Activated naive CD4-positive, alpha-beta T cell (primary cell): ENCODE data around the gene PPP1R8.
A peak's percentile ranks its signal among the peaks of the same experiment; 100 is the strongest.

Experiments used
- DNase-seq, 4 experiments: peaks; one replicate each; lab custom pipeline; 2025; lab: John Stamatoyannopoulos, UW

The PPP1R8 gene

DNA sequence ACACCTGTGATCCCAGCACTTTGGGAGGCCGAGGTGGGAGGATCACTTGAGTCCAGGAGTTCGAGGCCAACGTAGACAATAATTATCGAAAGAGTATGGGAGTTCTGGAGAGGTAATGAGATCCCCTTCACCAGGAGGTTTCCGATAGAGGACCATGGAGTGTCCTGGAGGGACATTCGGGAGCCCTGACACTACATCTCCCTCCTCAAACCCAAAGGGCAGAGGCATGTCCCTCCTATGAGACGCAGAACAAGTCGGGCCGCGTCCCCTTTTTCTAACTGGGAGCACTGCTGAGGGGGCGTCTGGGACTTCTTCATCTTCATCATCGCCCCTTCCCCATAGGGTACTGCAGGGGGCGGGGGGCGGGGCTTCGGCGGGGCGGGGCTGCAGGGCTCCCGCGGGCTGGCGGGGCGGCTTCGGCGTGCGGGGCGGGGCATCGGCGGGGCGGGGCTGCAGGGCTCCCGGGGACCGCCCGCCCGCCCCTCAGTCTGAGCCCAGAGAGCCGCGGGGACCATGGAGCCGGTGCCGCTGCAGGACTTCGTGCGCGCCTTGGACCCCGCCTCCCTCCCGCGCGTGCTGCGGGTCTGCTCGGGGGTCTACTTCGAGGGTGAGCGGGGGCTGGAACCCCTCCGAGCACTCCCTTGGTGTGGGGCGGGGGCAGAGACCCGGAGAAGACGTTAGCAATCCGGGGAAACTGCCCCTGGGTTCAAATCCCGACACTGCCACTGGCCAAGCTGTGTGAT lies 41.6 kb downstream of the PPP1R8 start, which contains the start of gene THEMIS2:
Gene THEMIS2, plus strand, starts transcription at position 486 of the 743 bp plus-strand sequence. Its CDS starts 28 bp downstream, at position 514.
- DNase-seq, result peak; percentile 37 to 84 (median 62)

DNA sequence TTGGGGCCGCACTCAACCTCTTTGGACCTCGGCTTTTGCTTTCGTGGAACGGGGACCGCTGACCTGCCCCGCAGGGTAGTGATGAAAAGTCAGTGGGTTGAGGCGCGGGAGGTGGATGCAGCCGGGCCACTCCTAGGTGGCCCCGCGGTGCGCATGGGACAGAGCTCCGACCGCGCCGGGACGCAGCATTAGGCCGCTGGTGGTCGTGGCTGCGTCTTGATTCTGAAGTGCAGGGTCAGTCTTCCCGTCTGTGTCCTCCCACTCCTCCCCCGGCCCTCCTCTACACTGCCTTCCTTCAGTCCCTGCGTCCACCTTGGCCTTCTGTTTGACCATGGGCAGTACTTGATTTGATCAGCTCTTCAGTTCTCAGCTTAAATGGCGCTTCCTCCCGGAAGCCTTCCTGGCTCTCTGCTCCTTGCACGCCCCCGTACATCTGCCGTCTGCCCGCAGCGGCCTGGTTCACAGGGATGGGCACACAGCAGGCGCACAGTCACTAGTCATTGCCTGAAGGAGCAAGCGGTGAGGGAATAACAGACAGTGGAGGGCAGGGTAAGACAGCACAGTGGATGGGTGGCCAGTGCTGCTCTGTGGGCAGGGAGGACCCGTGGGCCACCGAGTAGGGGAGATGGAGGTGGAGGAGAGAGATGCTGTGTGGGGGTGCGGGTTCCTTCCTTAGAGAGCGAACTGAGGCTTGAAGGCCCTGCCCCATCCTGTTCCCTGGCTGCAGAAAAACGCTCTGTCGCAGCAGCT lies 42.4 kb downstream of the PPP1R8 start:
- DNase-seq, result peak in 1 of 4 experiments; percentile 14

DNA sequence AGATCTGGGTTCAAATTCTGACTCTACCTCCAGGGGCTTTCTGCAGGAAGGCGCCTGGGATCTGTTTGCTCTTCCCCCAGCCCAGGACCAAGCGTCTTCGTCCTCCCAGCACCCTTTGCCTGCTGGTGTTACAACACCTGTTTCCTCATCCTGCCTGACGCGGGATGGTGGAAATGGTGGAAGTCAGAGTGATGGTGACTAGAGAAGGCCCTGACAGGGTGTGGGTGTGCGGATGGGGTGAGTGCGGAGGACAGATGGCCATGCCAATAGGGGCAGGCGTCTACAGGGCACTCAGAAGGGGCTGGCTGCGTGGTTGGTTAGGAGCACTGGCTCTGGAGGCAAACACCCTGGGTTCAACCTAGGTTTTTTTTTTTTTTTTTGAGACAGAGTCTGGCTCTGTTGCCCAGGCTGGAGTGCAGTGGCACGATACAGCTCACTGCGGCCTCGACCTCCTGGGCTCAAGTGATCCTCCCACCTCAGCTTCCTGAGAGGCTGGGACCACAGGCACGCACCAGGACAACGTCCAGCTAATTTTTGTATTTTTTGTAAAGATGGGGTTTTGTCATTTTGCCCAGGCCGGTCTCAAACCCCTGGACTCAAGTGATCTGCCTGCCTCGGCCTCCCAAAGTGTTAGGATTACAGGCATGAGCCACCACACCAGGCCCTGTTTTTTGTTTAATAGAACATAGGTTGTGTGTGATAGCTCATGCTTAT lies 43.2 kb downstream of the PPP1R8 start:
- no peak for DNase-seq

DNA sequence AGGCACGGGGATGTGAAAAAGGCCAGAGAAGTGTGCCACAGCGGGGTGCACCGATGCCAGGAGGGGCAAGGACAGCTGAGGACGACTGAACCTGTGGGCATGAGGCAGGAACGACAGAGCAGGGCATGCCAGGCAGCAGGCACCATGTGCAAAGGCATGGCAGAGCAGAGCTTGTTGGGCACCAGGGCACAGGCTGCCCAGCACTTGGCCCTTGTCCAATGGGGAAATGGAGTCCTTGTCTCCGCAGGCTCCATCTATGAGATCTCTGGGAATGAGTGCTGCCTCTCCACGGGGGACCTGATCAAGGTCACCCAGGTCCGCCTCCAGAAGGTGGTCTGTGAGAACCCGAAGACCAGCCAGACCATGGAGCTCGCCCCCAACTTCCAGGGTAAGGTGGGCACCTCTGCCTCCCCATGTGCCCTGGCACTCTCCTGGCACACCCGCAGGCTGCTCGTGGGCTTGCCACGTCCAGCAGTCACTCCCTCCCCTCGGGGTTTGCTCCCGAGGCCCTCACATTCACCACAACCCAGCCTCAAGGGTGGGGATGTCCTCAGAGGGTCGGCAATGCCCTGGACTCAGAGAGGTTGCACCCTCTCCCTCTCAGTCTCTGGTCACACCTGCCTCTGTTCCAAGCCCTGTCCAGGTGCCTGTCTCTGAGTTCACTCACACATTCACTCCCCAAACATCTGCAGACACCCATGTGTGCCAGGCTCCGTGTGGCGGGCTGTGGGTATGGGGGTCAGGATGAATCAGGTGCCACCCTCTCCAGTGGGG lies 45.9 kb downstream of the PPP1R8 start:
- no peak for DNase-seq

DNA sequence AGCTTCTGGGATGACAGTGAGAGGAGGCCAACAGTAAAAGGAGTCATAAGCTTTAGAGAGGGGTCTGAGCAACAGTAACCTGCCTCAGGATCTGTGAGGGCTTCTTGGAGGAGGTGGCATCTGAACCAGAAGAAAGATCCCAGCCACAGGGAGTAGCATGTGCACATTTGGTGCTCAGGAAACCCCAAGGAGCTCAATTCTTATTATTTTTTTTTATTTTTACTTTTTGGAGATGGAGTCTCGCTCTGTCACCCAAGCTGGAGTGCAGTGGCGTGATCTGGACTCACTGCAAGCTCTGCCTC lies 46.5 kb downstream of the PPP1R8 start:
- DNase-seq, result no peak

DNA sequence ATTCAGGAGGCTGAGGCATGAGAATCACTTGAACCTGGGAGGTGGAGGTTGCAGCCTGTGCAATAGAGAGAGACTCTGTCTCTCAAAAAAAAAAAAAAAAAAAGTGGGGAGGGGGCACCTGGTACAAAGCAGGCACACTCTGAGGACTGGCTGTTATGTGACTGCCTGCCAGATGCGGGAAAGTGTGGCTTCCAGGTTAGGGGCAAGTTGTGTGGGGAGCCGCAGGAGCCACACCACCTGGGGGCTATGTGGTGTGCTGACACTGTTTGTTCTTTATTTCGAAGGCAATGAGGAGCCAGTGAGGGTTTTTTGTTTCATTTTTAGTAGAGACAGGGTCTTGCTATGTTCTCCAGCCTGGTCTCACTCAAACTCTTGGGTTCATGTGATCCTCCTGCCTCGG lies 47.5 kb downstream of the PPP1R8 start:
- no peak for DNase-seq

DNA sequence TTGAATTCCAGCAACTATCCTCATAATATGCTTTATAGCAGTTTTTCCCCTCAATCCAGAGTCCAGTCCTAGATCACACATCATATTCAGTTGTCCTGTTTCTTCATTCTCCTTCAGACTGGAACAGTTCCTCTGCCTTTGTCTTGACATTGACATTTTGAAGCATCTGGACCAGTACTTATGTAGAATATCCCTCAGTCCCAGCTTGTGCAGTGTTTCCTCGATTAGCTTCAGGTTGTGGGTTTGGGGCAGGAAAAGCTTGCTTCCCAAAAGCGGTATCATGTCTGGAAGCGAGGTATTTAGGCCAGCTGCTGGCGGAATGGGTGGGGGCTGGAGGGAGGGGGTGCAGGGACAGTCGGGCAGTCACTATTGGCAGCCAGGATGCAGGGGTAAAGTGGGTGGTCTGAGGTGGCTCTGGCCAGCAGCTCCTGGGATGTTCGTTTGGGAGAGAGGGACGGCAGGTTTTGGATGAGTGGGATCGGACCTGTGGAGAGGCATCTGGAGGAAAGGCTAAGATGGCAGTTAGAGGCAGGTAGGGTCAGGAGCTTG lies 48.3 kb downstream of the PPP1R8 start:
- no peak for DNase-seq

DNA sequence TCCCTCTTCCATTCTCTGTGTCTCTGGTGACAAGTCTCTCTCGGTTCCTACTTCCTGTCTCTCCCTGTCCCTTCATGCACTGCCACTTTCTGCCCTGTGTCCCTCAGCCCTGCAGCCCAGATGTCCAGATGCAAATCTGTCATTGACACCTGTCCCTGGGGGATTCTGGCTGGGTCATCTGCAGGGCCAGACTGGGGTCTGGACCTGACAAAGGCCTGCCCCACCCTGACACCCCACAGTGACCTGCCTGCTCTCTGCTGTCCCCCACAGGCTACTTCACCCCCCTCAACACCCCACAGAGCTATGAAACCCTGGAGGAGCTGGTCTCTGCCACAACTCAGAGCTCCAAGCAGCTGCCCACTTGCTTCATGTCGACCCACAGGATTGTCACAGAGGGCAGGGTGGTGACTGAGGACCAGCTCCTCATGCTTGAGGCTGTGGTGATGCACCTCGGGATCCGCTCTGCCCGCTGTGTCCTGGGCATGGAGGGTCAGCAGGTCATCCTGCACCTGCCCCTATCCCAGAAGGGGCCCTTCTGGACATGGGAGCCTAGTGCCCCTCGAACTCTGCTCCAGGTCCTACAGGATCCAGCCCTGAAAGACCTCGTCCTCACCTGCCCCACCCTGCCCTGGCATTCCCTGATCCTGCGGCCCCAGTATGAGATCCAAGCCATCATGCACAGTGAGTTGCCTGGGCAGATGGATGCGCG lies 48.9 kb downstream of the PPP1R8 start:
- no peak for DNase-seq

DNA sequence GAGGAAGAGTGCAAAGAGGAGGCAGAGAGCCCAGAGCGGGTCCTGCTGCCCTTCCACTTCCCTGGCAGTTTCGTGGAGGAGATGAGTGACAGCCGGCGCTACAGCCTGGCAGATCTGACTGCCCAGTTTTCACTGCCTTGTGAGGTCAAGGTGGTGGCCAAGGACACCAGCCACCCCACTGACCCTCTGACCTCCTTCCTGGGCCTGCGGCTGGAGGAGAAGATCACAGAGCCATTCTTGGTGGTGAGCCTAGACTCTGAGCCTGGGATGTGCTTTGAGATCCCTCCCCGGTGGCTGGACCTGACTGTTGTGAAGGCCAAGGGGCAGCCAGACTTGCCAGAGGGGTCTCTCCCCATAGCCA lies 51.9 kb downstream of the PPP1R8 start:
- DNase-seq, result no peak

DNA sequence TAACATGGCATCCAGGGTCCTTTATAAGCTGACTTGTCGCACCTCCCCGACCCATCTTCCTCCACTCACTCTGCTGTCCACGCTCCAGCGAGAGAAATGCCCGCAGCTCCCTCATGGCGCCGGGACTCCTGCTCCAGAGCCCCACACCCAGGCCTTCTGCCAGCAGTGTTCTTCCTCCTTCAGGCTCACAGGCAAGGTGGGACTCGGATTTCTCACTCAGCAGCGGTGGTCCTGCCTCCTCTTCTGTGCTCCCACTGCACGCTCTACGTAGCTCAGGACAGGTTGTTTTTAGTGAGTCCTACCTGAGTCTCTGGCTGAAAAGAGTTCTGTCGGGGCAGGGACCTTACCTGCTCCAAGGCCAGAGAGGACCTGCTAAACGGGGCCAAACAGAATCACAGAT lies 53.0 kb downstream of the PPP1R8 start:
- DNase-seq, result no peak

DNA sequence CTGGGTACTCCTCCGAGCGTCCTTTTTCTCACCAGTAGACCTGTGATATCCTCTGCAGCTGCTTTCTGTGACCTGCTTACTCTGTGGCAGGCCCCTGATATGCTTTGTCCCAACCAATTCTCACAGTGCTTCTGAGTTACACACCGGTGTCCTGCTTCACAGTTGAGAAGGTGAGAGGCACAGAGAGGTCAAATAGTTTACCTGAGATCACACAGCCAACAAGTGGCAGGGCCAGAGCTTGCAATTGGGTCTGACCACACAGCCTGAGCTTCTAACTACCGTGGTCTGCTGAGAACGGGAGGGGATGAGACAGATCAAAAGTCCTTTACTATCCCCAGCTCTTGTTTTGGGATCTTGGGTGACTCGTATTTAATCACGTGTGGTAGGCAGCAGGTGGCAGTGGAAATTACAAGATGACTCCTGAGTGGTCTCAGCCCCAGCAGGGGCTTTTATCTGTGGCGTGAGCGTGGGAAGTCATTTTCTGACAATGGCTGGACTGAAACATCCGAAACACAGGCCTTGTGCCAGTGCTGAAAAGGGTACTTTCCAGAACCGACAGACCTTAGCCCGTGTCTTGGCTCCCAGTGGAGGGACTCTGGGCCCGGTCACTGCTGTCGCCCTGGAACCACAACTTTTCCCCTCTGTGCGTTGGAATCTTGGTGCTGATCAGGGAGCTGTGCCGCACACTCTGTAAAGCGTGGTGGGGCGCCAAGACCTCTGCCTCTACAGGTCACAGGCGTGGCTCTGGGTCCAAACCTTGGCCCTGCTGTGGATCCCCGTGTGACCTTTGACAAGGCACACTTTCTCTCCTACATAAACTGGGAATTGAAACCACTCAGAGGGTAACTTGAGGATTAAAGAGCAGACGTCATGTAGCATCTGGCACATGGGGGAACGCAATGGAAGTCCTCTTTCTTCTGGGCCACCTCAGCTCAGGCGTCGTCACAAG lies 53.7 kb downstream of the PPP1R8 start:
- no peak for DNase-seq

DNA sequence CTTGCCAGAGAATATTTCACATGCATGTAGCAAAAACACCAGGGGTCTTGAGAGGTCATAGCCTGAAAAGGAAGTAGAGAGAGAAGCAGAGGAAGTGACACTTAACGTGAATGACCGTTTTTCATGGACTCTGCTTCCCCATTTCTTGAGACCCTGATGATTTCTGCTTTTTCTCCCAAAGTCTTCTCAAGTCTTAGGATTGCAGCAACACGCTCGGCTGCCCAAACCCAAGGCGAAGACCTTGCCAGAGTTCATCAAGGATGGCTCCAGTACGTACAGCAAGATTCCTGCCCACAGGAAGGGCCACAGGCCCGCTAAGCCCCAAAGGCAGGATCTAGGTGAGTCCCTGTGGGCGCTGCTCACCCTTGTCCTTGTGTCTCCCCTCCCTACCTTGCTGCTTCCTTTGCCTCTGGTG lies 54.5 kb downstream of the PPP1R8 start:
- DNase-seq, result no peak

DNA sequence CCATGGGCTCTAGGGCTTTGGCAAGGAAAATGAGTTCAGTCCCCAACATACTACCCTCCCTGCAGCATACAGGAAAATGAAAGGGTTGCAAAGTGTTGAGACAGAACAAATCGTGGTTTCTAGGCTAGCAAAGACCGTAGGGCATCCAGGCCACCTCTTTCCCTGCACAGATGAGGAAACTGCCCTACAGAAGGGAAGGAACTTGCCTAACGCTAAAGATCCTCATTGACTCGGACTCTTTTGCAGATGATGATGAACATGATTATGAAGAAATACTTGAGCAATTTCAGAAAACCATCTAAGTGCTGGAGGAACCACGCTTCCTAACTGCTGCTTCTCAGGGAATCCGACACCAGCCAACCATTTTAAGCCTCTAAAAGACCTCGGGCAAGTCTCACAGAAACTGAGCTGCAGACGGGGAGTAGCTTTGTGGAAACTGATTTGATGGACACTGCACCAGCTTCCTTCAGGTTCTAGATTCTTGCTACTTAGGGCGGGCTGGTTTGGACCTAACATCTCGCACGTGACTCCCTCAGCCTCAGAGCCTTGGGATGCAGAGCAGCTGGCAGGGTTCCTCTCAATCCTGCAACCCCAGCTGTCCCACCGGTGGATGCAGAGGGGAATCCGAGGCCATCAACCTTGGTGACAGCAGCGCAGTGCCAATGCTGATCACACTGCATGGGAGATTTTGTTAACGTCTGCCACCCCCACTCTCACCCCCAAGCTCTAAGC lies 55.2 kb downstream of the PPP1R8 start:
- DNase-seq, result no peak

DNA sequence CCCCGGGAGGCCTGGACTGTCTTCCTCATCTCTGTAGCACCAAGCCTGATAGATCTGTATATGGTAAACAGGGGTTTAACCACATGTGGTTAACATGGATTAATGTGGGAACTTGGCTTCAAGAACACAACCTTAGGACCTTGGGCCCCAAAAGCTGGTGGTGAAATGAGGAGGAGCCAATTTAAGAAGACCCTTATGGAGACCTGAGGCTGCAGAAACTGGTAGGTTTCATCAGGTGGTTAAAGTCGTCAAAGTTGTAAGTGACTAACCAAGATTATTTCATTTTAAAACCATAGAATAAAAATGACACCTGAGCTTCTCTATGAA lies 55.7 kb downstream of the PPP1R8 start:
- DNase-seq, result no peak

DNA sequence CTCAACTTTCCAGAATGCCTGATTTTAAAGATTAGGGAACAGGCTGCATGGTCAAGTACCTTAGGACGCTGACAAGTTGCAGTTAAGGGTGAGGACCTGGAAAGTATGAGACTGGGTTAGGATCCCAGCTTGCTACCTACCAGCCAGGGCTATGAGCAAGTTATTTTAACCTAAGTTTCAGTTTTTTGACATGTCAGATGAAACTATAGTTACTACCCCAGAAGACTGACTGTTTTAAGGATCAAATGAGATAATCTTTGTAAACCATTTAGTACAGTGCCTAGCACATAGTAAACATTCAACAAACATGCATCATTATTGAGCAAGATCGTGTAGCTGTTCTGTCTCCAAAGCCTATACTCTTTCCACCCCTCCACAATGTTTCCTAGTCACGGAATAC lies 56.2 kb downstream of the PPP1R8 start:
- no peak for DNase-seq

DNA sequence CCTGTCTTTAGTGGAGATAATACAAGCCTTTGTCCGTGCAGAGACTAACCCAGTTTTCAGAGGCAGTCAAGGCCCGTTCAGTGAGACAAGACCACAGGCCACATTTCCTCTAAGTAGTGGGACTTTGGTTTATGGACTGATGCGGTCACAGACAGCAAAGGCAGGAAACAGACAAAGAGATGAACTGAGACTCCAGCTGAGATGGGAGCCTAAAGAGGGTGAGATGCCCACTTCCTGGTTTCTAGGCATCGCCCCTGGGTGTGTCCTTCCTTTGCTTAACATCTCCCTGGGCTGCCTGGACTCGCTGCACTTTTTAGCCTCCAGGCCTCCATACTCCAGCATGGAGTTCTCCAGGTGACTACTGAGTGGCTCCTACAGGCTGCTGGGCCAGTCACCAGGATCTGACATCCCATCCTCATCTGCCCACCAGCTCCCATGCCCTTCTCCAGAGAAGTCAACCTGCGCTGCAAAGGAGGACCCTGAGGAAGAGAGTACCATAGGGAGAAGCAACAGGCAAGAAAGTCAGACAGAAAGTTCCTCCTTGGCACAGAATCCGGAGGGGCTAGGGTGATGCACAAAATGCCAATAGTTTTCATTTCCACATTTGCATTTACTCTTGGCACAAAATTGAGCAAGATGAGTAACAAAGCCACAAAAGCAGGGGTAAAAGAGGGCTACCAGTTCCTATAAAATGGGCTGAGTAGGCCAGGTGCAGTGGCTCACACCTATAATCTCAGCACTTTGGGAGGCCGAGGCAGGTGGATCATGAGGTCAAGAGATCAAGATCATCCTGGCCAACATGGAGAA lies 56.8 kb downstream of the PPP1R8 start:
- no peak for DNase-seq

DNA sequence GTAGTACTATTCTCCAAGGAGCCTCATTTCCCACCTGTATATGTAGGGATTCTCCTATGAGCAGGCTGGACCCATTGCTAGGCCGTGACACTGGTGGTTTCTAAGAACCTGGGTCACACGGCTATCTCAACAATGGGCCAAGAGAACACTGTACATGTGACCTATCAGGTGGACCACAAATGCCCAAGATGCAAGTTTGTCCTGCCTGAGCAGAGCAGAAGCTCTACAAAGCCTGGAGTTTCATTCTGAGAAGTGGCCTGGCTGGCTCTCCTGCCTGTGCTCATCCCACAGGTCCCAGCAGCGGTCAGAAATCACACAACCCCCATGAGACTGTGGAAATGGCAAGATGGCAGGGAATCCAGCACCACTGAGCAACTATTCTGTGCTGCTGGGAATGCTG lies 58.9 kb downstream of the PPP1R8 start:
- no peak for DNase-seq

DNA sequence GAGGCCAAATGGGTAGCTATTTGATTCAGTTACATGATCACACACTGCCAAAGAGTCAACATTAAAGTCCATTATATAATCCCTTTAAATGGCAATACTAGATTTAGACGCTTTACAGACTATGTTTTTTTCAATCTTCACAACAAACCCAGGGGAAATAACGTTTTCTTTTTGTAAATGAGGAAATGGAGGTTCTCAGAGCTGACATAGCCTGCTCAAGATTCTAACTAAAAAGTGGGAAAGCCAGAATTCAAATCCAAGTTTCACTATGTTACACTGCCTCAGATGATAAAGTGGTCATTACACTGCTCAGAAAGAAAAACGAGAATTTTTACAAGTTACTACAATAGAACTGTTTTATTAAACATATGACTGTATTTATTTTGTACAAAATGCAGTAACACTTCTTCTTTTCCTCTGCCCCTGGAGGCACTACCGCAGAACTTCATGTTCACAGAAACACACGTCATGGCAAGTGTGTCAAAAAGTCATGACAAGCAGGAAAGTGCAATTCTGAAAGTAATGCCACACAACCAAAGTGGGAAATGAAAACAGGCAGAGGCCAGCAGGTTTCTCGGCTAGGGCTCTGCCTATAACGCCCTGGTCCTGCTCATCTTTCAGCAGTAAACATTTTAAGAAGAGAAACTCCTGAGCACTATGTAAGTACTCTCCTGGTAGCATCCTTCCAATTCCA lies 60.8 kb downstream of the PPP1R8 start:
- DNase-seq, result no peak
